ENCODE results near the gene DEPDC1B.

- TF ChIP-seq CTCF (IDR thresholded peaks at IDR 0.05) (no peak), POLR2A (IDR thresholded peaks at IDR 0.05) (no peak)
Observed at GRCh38 chr5:60685028-60685427, 14.9 kb downstream of the DEPDC1B start.
